GM21825 (cell line): ENCODE results near the gene DNAH10.
A peak's percentile ranks its signal among the peaks of the same experiment; 100 is the strongest.

Experiments
- ATAC-seq: cut with Tn5 transposase; IDR thresholded peaks from one replicate; pipeline ENCODE4 v1.9.1; 2021; ENCODE audit warnings: mild to moderate bottlenecking, moderate library complexity; ENCODE audit not compliant: unreplicated experiment

Gene DNAH10

DNA sequence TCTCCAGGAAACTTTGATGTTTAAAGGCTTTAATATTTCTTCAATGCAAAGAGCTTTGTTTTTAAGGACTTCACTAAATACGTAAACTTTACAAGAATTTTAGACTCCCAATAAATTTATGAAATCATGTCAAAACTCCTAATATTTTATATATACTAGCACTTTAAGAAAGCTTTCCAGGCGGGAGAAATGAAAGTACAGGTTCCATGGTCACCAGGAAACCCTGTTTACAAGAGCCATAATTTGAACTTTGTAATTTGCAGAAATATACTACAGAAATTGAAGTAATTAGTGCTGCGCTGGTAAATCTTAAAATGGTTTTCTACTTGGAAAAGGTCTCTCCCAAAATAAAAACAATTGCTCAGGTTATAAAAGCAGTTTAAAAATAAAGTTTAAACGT is 201.7 kb downstream of the DNAH10 start:
- ATAC-seq, result no peak

DNA sequence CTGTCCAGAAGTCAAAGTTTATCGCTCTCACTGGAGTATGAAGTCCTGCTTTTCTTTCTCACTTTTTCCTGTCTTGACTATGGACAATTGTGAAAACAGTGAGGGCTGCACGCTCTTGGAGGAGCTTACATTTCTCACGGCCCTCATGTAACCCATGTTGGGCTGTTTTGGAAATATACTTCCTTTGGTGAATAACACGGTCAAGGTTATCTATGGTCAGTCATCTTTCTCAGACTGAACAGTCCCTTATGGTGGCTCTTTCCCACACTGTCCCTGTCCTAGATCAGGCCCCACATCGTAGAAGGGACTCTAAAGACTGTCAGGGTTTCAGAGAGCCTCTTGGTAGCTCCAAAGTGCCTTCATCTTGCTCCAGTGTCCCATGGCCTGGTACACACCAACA is 203.3 kb downstream of the DNAH10 start:
- ATAC-seq, result no peak

GRCh38 chr12:123966596-123966995 is 204.5 kb downstream of the DNAH10 start:
- ATAC-seq, result no peak

DNA sequence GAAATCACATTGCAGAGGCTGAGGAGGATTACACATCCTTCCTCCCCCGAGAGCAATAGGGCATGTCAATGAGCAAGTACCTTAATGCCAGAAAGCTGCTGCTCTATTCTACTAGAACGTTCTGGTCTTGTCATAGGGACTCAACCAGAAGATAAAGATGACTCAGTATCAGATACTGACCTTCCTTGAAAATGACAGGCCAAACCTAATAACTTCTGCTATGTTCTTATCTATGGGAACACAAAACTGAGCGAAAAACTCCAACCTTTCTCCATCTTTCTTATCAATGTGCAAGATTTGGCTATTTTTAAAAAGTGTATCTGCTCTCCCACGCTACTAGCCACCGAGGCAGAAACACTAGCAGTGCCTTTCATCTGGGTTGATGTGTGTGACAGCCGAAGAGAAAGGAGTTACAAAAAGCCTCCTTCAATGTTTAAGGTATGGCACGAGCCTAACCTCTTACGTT is 205.1 kb downstream of the DNAH10 start:
- no peak for ATAC-seq

DNA sequence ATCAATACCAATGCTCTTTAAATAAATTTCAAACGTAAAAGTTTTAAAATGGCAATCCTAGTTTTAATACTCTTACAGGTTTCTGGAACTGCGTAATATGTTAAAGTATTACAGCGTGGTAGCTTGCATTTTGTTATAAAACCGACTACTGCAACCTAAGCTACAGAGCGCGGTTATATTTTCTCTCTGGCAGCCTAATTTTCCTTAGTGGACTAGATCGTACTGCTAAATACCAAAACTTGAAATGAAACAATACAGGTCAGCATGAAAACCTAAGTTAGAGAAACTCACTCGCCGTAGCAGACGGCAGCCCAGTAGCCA is 209.3 kb downstream of the DNAH10 start:
- ATAC-seq, result no peak

- peak; percentile 3 for ATAC-seq
These were observed 209.8 kb downstream of the DNAH10 start for GRCh38 chr12:123971770-123972456.

DNA sequence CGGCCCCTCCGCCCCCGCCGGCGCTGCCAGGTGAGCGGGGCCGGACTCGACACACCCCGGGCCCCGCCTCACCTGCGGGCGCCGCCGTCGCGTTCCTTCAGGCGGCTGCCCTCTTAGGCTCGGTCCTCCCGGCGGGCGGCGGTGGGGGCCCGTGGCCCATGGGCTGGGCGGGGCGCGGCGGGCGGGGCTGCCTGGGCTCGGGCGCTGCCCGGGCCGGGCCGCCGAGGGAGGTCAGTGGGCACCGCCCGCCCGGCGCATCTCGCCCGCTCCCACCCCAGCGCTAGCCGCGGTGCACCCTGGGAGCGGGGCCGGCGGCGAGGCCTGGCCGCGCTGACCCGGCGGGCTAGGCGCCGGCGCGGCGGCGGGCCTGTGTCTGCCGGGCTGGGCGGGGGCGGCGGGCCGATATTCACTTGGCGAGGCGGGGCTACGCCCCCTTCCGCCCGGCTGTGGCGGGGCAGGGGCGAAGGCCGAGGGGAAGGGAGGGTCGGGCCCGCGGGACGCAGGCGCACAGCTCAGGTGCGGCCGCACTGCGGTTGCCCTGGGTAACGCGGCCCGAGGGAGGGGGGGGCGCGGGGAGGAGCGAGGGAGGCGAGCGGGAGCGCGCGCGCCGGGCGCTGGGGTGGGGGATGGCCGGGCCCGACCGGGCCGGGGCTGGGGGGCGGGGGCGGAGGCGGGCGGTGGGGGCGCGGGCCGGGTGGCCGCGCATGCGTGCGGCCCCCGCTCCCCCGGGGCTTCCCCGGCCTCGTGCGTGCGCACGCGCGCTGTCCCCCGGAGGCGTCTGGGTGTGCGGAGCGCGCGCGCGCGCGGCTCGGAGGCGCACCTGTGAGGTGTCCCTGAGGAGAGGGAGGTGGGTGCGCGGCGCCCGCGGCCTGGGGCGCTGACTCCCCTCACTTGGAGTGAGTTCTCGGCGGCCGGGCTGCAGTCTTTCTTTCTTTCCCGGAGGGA is 210.6 kb downstream of the DNAH10 start, which contains the start of the genes CCDC92 and ZNF664:
CCDC92 (minus strand) TSS at position 375 of the 945 bp plus-strand sequence. CDS start 28,526 bp downstream, outside the sequence.
ZNF664 (plus strand) TSS at position 759 of the 945 bp plus-strand sequence. CDS start 38,930 bp downstream, outside the sequence.
- peak; percentile 71 for ATAC-seq

DNA sequence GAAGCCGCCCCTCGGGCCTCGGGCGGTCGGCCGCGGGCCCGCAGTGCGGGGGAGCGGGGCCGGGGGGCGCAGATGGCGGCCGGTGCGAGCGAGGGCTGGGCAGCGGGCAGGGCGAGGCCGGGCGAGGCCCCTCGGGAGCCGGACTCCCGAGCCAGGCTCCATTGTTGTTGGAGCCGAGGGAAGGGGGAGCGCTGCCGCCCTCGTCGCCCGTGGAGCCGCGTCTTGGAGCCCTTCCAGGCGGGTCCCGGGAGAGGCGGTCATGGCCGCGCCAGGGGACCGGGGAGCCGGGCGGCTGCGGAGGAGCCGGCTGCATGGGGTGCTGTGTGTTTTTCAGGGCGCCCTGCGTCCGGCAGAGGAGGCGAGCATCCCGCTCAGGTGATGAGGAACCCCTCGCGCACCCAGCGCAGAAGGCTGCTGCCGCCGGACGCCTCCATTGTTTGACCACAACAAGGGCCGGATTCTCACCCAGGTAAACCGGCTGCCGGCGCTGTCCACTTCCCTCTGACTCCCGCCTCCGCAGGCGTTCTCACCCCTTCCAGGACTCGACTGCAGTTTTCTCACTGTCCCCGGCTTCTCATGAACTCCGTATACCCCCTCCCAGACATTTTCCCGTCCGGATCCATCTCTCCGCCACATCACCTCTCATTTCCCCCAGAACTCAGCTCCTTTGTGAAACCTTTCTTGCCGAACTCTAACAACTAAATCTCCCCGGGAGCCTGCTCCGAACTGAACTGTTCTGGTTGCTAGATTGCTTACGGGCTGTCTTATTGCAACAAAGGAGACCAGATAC is 211.6 kb downstream of the DNAH10 start:
- ATAC-seq, result peak; percentile 14

- no peak for ATAC-seq
These were observed 214.2 kb downstream of the DNAH10 start for GRCh38 chr12:123976227-123976826.

DNA sequence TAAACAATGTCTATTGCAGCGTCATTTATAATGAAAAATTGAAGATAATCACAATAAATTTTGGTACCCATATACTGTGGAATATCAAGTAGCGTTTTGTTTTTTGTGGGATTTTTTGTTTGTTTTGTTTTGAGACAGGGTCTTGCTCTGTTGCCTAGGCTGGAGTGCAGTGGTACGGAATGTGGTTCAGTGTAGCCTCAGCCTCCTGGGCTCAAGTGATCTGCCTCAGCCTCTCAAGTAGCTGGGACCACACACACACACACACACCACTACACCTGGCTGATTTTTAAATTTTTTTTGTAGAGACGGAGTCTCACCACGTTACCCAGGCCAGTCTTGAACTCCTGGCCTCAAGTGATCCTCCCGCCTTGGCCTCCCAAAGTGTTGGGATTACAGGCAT is 217.5 kb downstream of the DNAH10 start:
- ATAC-seq, result no peak

DNA sequence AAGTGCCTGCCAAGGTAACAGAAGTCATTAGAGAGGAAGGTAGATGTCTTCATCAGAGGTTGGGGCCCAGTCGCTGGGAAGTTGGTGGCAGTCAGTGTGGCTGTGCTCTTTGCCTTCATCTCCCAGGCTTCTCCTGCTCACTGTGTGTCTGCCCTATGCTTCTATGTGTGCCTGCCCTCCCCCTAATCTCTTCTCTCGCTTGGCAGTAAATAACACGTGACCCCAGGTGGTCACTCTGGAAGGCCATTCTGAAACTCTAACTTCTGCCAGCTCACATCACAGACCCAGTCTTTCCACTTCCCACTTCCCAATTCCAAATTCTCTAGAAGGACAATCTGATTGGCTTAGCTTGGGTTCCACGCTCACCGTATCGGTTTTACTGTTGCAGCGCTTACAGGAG is 220.2 kb downstream of the DNAH10 start:
- no peak for ATAC-seq

GRCh38 chr12:123983822-123984485 is 221.9 kb downstream of the DNAH10 start:
- no peak for ATAC-seq

GRCh38 chr12:123984903-123985302 is 222.8 kb downstream of the DNAH10 start:
- no peak for ATAC-seq
